GM21576 (cell line): ENCODE measurements around the gene AGO1.
"Not testable (repeated sequence)": the region's sequence is repeated elsewhere in the genome, so short reads cannot be mapped to it uniquely, and the experiment has no call there.

Source experiments
- ATAC-seq: cut with Tn5 transposase; IDR thresholded peaks from one replicate; pipeline ENCODE4 v1.9.1; 2021; ENCODE audit warnings: mild to moderate bottlenecking, moderate library complexity; ENCODE audit not compliant: unreplicated experiment

AGO1 gene

GRCh38 chr1:35866991-35867390 is 16.0 kb upstream of the AGO1 start:
- ATAC-seq = no peak

GRCh38 chr1:35869245-35869950 is 13.6 kb upstream of the AGO1 start:
- ATAC-seq = not testable (repeated sequence)

GRCh38 chr1:35870651-35871309 is 12.2 kb upstream of the AGO1 start:
- ATAC-seq = no peak

- ATAC-seq = no peak
Observed at GRCh38 chr1:35873243-35873750, 9.7 kb upstream of the AGO1 start.

- ATAC-seq = not testable (repeated sequence)
Observed at GRCh38 chr1:35874115-35874514, 8.9 kb upstream of the AGO1 start.

- no peak for ATAC-seq
Observed at GRCh38 chr1:35876988-35877387, 6.0 kb upstream of the AGO1 start.

GRCh38 chr1:35881850-35882273 is 1.1 kb upstream of the AGO1 start:
- ATAC-seq = no peak

- ATAC-seq = no peak
Observed at GRCh38 chr1:35882586-35882944, 444 bp upstream of the AGO1 start.

- peak; percentile 13 for ATAC-seq
Observed at GRCh38 chr1:35883635-35884101, 659 bp downstream of the AGO1 start.

GRCh38 chr1:35884934-35885333 is 1.9 kb downstream of the AGO1 start:
- ATAC-seq = no peak

- no peak for ATAC-seq
Observed at GRCh38 chr1:35885961-35886558, 3.1 kb downstream of the AGO1 start.

- ATAC-seq = no peak
Observed at GRCh38 chr1:35886577-35887431, 3.8 kb downstream of the AGO1 start.

- ATAC-seq = no peak
Observed at GRCh38 chr1:35887508-35887907, 4.5 kb downstream of the AGO1 start.

- no peak for ATAC-seq
Observed at GRCh38 chr1:35888255-35888654, 5.2 kb downstream of the AGO1 start.

- ATAC-seq = not testable (repeated sequence)
Observed at GRCh38 chr1:35888981-35889380, 6.0 kb downstream of the AGO1 start.

GRCh38 chr1:35893051-35893879 is 10.3 kb downstream of the AGO1 start:
- ATAC-seq = no peak

- peak; percentile 75 for ATAC-seq
Observed at GRCh38 chr1:35894183-35894582, 11.2 kb downstream of the AGO1 start.

- no peak for ATAC-seq
Observed at GRCh38 chr1:35894656-35895055, 11.6 kb downstream of the AGO1 start.

GRCh38 chr1:35899941-35900340 is 16.9 kb downstream of the AGO1 start:
- no peak for ATAC-seq

- no peak for ATAC-seq
Observed at GRCh38 chr1:35901235-35901634, 18.2 kb downstream of the AGO1 start.
